Right renal pelvis (tissue), 4 donors: ENCODE results near the gene BCKDHA. TPM values are rescaled to one million over a fixed set of nuclear protein-coding genes. Genes with fewer than 3 reads are reported as not detected.
"Not testable (repeated sequence)": the region's sequence is repeated elsewhere in the genome, so short reads cannot be mapped to it uniquely, and the experiment has no call there.

Experiments used
- DNase-seq, 4 donors: peaks; one replicate each; pipeline ENCODE4 v3.0.0-alpha.2; 2013; ENCODE audit warnings: low read depth in 4 of 4, low spot score in 3 of 4, missing footprints in 1 of 4
- polyA plus RNA-seq, 4 donors: library from polyadenylated mRNA; unstranded; fragments of 120-200 nt; gene quantifications; one replicate each; pipeline ENCODE4 v1.2.1, GENCODE V29; 2013; ENCODE audit not compliant: insufficient read length in 4 of 4

The BCKDHA gene
- polyA plus RNA-seq, 4 donors: 26.8 to 59.4 (median 29.0) TPM

DNA sequence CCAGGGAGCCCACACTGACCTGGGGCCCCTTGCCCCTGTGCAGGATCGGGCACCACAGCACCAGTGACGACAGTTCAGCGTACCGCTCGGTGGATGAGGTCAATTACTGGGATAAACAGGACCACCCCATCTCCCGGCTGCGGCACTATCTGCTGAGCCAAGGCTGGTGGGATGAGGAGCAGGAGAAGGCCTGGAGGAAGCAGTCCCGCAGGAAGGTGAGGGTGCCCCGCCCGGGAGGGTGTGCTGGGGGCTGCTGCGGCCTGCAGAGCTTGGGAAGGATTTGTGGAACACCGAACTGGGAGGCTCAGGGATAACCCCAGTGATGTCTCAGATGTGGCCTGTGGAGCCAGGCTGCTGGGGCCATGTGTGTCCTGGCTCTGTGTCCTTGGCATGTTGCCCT lies 25.3 kb downstream of the BCKDHA start:
- no peak for DNase-seq

DNA sequence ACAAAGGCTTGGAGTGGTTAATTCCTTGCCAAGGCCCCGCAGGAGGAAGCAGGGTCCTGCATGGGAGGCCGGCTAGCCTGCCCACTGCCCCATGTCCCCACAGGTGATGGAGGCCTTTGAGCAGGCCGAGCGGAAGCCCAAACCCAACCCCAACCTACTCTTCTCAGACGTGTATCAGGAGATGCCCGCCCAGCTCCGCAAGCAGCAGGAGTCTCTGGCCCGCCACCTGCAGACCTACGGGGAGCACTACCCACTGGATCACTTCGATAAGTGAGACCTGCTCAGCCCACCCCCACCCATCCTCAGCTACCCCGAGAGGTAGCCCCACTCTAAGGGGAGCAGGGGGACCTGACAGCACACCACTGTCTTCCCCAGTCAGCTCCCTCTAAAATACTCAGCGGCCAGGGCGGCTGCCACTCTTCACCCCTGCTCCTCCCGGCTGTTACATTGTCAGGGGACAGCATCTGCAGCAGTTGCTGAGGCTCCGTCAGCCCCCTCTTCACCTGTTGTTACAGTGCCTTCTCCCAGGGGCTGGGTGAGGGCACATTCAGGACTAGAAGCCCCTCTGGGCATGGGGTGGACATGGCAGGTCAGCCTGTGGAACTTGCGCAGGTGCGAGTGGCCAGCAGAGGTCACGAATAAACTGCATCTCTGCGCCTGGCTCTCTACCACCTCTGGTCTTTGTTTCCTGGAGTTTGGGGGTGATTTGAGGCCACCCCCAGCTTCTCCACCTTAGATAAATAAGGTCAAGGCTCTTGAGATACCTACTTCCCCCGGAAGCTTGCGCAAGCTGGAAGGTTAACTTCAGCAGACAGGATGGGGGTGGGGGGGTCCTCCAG lies 26.9 kb downstream of the BCKDHA start:
- DNase-seq: no peak

DNA sequence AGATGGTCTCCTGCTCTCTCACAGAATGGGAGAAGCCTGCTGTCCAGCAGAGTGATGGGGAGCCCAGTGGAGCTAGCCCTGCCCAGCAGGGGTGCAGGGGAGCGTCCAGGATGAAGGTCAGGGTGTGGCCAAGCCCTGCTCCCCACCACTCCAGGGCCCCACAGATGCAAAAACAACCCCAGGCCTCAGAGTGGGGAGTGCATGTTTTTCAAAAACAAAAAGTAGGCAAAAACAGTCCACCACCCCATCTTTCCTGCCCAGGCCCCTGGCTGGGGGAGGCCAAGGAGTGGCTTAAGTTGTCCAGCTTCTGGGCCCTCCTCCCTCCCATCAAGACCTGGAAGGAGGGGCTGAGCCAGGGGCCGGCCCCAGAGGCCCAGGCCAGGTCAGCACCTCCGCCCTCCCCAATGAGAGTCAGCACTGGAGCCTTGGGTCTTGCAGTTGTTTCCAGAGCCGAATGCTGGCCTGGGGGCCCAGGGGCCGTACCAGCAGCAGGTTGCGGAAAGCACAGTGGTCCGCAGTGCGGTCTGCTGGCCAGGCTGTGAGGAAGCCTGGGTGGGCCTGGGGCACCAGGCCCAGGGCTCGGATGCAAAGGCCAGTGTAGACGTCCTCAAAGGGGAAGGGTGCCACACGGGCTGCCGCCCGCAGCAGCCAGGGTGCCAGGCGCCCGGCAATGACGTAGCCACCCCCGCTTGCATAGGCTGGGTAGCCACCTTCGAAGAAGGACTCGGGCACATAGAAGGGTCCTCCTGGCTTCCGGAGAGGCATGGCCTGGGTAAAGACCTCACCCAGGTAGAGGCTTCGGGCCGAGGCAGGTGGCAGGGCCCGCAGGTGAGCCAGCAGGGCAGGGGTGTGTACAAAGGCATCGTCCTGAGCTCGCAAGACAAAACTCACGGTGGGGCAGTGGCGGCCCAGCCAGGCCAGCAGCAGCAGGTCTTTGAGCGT lies 27.8 kb downstream of the BCKDHA start:
- DNase-seq: no peak

DNA sequence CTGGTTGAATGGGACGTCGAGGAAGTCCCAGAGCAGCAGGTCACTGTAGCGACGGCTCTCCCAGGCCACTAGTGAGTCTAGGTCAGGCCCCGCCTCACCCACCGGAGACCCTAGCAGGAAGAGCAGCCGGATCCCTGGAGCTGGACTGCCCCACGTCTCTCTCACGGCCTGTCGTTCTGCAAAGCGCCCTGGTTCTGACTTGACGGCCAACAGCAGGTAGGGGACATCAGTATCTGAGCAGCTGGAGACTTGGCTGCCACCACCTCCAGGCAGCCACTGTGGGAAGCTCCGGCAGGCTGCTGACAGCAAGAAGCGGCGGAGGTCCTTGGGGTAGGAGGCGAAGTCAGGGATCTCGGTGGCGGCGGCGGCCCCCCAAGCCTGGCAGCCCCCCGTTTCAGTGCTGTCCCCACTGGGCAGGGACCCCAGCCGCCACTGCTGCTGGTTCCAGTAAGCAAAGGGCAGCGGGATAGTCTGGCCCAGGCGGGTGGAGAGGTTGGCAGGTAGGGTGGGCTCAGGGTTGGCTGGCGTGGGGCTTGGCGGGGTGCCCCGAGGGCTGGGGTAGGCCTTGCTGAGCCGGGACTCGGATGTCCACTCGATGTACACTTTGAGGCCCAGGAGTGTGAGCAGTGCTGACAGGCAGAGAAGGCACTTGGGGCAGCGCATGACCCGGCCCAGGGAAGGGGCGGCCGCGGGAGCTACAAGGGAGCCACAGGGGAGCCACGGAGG lies 28.7 kb downstream of the BCKDHA start:
- no peak for DNase-seq

DNA sequence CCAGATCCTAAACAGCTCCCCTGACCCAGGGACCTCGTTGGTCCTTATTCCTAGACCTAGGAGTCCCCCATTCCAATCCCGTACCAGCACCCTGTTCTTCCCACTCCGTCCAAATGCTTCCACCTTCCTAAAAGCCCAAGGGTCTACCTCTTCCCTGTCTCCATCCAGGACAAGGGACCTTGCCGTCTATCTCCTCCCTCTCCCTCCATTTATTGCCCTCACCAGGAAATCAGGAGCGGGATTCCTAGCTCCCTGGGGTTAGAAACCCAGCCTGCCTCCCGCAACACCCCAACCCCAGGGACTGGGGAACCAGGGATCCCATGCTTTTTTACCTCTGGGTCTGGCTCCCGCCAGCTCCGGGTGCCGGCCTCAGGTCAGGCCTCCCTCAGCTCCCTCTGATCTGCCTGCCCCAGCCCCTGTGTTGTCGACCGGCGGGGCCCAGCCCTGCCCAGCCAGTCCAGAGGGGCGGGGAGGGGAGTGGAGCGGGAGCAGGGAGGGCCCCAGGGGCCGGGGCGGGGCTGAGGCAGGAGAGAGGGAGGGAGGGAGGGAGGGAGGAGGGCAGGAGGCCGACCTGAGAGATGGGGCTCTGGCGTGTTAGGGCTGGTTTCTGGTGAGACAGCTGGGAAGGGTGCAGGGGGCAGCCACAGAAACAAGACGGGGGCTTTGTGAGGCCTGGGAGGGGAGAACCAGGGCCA lies 29.5 kb downstream of the BCKDHA start, which contains the start of gene B3GNT8:
Gene B3GNT8, minus strand, starts transcription at position 423 of the 695 bp plus-strand sequence. CDS start 596 bp downstream, outside the sequence.
- peak in 3 of 4 donors; percentile 58 to 68 (median 63) for DNase-seq

DNA sequence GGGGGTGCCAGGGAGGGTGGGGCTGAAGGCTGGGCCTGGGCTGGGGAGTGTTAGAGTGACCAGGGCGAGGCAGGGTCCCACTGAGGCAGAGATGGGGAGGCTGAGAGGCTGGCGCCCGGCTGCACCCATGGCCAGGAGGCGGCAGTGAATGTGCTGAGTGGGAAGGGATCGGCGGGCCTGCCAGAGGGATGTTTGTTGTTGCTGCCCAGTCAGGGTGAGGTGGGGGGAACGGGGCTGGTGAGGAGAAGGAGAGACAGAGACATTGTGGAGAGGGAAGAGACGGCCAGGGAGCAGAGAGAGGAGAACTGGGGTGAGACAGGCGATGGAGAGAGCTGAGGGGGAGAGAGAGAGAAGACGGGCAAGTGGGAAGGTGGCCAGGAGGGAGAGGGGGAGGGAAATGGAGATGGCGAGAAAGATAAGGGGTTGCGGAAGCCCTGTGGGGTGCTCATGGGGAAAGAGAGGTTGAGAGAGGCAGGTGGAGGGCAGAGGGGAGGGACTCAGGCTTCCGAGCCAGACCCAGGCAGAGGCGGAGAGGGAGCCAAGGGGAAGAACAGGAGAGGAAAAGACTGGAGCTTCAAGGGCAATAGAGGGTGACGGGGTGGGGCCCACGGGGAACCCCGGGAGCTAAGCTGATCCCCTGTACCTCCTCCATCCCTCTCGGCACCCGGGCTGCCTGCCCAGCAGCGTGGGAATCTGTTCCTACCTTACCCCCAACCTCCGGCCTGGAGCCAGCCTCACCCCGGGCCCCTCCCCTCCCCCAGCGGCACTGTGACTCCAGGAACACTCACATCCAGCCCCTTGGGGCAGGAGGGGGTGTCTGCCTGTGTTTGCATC lies 30.2 kb downstream of the BCKDHA start:
- DNase-seq: no peak

DNA sequence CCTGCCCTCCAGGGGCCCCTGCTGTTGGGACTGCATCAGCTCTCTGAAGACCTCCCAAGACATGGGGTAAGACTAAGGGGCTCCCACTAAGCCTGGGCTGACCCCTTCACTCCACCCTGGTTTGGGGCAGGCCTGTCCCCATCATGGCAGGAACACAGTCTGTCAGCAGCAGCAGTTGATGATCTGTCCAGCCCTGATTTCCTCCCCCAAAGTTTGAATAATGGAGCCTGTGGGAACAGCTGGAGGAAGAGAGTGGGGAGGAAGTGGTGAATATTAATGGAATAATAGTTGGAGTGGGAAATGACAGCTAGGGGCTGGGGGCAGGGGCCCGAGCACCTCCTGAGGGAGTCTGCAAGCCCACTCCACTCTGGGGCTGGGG lies 30.9 kb downstream of the BCKDHA start:
- no peak for DNase-seq

DNA sequence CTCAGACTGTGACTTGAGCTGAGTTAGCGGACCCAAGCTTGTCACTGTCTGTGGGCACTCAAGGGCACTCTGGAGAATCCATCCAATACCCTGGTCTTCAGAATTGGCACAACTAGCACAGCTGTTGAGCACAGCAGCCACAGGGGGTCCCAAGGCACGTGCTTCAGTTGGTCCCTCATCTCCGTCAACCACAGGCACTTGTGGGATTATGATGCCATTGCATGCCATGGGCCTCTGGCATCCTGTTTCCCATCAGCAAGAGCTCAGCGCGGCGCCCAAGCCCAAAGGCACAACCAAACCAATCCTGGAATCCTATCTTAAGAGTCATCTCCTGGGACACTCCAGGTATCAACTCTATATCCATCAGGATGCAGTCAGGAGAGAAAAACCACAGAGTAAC lies 33.3 kb downstream of the BCKDHA start:
- no peak for DNase-seq

DNA sequence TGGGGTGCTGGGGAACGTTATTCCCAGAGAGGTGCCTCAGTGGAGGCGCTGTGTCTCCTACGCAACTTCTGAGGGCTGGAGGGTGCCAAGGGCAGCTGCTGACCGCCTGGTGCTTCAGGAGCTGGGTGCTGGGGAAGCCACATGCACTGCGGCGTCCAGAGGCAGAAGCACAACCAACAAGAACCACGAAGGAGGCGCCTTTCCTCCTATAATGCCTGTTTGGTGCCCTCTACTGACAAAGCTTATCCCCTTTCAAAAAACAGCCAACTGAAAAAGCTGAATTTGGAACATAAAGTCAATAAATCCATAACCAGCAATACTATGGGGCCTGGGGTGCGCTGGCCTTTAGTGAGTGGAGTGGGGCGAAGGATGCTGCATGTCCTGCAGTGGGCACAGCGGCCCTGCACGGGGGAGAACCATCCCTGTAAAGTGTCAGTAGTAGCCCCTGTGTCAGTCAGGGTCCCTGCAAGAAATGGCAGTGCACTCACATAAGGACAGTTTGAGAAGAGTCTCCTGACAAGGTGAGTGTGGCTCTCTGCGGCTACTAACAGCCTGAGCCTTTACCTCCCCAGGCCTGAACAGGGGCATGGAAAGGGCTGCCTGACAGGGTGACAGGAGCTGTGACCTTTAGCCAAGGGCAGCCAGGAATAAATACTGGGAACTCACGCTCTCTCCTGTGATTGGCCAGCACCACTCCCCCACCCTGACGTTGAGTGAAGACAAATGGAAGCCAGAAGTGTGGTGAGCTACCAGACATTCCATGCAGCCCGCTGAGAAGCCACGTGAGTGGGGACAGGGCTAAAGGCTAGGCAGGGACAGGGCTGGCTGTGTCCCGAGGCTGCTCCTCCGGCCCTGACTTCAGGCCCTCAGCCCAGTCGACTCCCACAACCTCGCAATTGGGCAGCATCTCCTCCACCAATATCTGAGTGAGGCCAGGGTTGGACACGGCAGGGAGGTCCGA lies 34.1 kb downstream of the BCKDHA start:
- DNase-seq: no peak

DNA sequence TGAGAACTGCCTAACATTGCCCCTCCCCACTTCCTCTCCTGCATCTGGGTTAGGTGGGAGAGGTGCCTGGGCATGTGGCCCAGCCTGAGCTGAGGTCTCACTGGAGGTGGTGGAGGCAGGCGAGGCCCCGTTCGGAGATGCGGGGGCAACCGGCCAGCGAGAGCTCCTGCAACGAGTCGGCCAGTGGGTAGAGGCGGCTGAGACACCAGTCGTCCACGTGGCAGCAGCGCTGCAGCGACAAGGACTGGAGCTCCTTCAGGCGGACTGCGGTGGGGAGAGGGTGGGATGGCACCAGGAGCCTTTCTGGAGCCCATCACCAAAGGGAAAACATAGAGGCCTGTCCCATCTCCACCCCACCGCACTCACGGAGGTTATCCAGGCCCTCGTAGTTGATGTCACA lies 35.6 kb downstream of the BCKDHA start:
- DNase-seq: no peak

DNA sequence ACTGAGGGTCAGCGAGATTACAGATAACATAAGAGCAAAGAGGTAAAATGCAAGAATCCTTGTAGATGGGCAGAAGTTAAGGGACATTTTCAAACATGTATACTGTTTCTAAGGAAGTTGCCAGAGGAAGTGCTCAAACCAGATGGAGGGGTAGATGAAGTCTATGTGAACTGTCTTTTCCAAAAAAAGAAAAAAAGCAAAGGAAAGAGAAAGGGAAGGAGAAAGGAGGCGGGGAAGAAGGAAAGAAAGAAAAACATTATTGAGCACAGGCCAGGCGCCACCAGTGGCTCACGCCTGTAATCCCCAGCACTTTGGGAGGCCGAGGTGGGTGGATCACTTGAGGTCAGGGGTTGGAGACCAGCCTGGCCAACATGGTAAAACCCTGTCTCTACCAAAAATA lies 36.8 kb downstream of the BCKDHA start:
- DNase-seq: no peak

DNA sequence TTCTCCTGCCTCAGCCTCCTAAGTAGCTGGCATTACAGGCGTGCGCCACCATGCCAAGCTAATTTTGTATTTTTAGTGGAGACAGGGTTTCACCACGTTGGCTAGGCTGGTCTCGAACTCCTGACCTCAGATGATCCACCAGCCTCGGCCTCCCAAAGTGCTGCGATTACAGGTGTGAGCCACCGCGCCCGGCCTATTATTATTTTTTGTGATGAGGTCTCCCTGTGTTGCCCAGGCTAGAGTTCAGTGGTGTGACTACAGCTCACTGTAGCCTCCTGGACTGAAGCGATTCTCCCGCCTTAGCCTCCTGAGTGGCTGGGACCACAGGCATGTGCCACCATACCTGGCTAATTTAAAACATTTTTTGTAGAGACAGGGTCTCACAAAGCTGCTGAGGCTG lies 37.8 kb downstream of the BCKDHA start:
- DNase-seq: not testable (repeated sequence)

DNA sequence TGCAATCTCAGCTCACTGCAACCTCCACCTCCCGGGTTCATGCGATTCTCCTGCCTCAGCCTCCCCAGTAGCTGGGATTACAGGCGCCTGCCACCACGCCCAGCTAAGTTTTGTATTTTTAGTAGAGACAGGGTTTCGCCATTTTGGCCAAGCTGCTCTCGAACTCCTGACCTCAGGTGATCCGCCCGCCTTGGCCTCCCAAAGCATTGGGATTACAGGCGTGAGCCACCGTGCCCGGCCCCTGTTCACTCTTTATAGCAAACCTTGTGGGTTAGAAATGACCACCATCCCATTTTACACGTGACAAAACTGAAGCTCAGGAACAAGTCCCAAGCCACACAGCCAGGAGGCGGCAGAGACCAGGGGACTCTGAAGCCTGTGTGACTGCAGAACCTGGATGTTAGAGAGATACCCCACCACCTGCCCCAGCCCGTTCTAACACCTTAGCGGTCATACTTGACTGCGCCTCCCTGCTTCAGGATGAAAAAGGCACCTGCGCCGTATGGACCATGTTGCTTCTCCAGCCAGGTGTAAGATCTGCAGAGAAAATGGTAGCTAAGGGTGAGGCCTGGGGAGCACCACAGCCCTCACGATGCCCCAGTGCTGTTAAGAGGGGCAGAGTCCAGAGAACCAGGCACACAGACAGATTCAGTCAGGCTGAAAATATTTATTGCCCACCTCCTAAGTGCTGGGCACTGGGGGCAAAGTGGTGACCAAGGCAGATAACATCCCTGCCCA lies 38.5 kb downstream of the BCKDHA start:
- DNase-seq: no peak

DNA sequence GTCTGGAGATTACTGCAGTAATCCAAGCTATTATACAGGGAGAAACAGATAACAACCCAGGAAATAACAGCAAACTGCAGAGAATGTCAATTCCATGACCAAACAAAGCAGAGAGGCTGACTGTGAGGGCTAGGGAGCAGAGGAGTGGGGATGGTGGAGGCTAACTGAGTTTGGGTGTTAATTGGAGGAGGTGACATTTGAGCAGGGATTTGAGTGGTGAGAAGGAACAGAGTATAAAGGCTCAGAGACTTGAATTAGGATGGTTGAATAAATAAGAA lies 39.0 kb downstream of the BCKDHA start:
- DNase-seq: no peak

DNA sequence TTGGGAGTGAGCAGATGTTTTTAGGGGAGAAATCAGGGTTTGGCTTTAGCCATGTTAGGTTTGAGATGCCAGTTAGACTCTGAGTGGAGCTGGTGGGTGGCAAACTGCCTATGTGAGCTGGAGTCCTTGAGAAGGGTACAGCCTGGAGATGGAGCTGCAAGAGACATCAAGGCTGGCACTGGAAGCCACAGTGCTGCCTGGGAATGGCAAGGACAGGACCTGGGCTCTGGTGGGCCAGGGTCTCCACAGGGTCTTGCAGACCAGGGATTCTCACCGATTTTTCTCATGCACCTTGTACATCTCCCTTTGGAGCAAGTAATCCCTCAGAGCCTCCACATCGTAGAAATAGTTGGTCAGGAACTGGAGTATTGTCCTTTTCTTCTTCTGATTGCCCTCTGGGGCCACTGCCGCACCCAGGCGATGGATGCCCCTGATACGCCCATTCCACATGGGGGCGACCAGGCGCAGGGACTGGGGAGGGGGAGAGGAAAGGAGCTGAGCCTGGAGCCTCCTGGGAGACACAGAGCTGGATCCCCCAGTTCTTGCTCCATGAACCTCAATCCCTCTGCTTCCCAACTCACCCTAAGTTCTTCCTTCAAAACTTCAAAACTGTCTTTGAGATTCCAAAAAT lies 40.4 kb downstream of the BCKDHA start:
- no peak for DNase-seq

DNA sequence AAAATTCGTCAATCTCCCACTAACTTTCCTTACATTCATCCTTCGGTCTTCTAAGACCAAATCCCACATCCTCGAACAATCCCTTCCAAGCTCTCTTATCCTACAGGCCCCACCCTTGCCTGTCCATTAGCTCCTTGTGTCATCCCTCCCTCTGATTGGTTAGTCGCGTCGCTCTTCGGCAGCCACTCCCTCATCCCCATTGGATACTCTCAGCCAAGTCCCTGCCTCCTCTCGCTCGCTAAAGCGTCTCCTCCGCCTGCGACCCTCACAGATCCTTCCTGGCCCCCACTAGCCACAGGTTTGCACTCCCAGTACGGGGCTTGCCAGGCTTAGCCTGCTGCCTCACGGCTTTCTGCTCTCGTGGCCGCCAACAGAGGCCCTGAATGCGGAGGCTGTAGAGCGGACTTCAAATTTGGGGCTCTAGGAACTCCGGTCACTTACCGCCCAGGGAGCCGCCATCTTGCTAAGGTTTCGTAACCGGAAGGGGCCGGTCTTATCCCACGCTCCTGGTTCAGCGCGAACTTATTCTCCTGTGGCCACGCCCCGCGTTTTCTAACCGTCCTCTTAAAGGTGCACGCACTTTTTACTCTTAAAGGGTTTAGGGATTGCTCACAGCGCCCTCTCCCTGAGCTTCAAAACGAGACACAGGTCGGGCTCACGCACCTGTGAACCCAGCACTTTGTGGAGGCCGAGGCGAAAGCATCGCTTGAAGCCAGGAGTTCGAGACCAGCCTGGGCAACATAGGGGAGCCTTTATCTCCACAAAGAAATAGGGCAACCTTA lies 42.0 kb downstream of the BCKDHA start, which contains the start of gene DMAC2:
Gene DMAC2, minus strand, starts transcription at position 472 of the 782 bp plus-strand sequence. Its CDS starts 13 bp downstream, at position 459.
- DNase-seq: peak; percentile 93 to 96 (median 94)
